Ovary (tissue), 3 donors: ENCODE measurements around the gene KLHL22.

ENCODE experiments used
- EP300 ChIP-seq: sonication (generic); formaldehyde crosslinking; IDR thresholded peaks from one replicate; pipeline ENCODE4 v1.6.1; 2017; ENCODE audit warnings: antibody characterized with exemption
- POLR2A ChIP-seq: fragments of 450-650 bp; IDR thresholded peaks from one replicate; pipeline ENCODE4 v1.6.1; 2017; ENCODE audit warnings: antibody characterized with exemption, mild to moderate bottlenecking, moderate library complexity
- TF ChIP-seq, protein P1 (sequence below), 3 donors: fragments of 450-650 bp in 2 of 3; fragments of 200-600 bp in 1 of 3; IDR thresholded peaks; one replicate each; pipeline versions ENCODE4 v1.5.1 to v1.8.0; 2016 to 2022; ENCODE audit warnings: antibody characterized with exemption in 3 of 3, mild to moderate bottlenecking in 1 of 3
- donor health status: DM: no; HTN: no; CAD: no.

DNA sequence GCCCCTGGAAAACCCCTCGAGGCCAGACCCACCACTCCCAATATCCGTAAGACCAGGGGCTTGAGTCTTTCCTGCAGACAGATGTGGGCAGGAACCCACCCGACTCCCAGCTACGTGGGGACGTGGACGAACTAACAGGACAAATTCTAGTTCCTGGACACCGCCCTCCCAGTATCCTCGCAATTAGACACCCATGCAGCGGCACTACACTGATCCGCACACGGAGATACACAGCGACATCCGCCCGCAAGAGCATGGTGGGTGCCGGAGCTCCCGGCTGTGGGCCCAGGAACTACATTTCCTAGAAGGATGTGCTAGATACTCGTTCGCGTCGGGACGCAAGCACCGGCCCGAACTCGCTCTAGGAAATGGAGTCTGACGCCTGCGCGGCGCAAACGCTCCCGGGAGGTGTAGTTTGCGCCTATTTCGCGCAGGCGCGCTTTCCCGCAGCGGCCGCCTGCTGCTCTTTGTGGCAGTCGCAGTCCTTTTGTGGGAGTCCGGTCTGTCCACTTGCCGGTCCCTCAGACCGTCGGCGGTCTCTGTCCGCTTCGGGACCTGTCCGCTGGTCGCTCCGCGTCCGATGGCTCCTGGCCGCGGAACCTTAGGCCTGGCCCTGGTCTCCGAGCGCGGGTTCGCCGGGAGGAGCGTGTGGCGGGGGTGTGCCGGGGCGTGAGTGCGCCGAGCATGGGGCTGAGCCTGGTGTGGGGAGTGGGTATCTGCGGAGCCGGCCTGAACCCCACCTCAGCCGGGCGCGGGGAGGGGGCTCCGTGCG lies 101.7 kb downstream of the KLHL22 start, which contains the start of gene ZNF74:
- TF ChIP-seq, protein P1, sequence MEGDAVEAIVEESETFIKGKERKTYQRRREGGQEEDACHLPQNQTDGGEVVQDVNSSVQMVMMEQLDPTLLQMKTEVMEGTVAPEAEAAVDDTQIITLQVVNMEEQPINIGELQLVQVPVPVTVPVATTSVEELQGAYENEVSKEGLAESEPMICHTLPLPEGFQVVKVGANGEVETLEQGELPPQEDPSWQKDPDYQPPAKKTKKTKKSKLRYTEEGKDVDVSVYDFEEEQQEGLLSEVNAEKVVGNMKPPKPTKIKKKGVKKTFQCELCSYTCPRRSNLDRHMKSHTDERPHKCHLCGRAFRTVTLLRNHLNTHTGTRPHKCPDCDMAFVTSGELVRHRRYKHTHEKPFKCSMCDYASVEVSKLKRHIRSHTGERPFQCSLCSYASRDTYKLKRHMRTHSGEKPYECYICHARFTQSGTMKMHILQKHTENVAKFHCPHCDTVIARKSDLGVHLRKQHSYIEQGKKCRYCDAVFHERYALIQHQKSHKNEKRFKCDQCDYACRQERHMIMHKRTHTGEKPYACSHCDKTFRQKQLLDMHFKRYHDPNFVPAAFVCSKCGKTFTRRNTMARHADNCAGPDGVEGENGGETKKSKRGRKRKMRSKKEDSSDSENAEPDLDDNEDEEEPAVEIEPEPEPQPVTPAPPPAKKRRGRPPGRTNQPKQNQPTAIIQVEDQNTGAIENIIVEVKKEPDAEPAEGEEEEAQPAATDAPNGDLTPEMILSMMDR (IDR thresholded peaks at IDR 0.05), result no peak
- no peak for TF ChIP-seq EP300
- peak; percentile 46 for TF ChIP-seq POLR2A
